K562 treated with DMSO at 1 percent for 48 hours (cell line): ENCODE data around the gene RPS6KA3. TPM values are rescaled to one million over a fixed set of nuclear protein-coding genes. Genes with fewer than 3 reads are reported as not detected.

Experiments
- total RNA-seq: library from RNA; unstranded; fragments of 300-600 nt; gene quantifications from 2 replicates; pipeline ENCODE4 v1.2.3, GENCODE V29; 2022; ENCODE audit warnings: low replicate concordance; ENCODE audit errors: extremely low read depth

The RPS6KA3 gene
- not detected in 2 replicates for total RNA-seq

GRCh38 chrX:20266810-20267606 lies at the start of gene RPS6KA3:
Gene RPS6KA3 (minus strand): TSS chrX:20266909. CDS start chrX:20266632, 277 bp downstream.

GRCh38 chrX:20141281-20142220 lies 125.2 kb downstream of the RPS6KA3 start, which contains the start of gene EIF1AX:
Gene EIF1AX (minus strand): TSS chrX:20141838. CDS start chrX:20141640, 198 bp downstream.

GRCh38 chrX:20116577-20117240 lies 150.0 kb downstream of the RPS6KA3 start, which contains the start of gene MAP7D2:
Gene MAP7D2 (minus strand): TSS chrX:20116907. CDS start chrX:20116879, 28 bp downstream.

Other genes with a start within 250 kb of the RPS6KA3 start
- gene MAP7D2, start 150.0 kb downstream of the RPS6KA3 start, total RNA-seq: not detected in 2 replicates
- not detected in 2 replicates for gene EIF1AX, start 125.1 kb downstream of the RPS6KA3 start, total RNA-seq